GM18867 (cell line): ENCODE measurements around the gene EPDR1.

ENCODE experiments used
- ATAC-seq: cut with Tn5 transposase; IDR thresholded peaks from one replicate; pipeline ENCODE4 v1.9.1; 2021; ENCODE audit warnings: mild to moderate bottlenecking, moderate library complexity; ENCODE audit not compliant: unreplicated experiment

The EPDR1 gene

DNA sequence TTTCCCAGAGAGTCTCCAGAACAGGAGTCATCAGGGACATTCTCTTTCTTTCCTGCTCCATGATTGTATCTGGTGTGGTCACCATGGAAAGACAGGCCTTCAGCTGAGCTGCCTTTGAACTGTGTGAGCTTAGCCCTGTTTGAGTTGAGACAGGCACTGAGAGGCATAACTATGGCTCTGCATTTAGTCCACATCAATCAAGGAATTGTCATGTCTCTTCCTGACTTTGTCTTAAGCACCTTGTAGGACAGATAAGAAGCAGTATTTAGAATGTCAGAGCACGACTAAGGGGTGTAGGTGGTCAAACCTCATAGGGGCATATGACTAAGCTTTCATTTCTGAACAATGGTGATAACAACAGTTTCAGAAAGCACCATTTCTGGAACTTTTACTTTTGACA lies 53.5 kb downstream of the EPDR1 start:
- ATAC-seq, result peak; percentile 51

GRCh38 chr7:37974711-37975110 lies 54.3 kb downstream of the EPDR1 start:
- no peak for ATAC-seq

GRCh38 chr7:37977243-37977642 lies 56.8 kb downstream of the EPDR1 start:
- no peak for ATAC-seq

DNA sequence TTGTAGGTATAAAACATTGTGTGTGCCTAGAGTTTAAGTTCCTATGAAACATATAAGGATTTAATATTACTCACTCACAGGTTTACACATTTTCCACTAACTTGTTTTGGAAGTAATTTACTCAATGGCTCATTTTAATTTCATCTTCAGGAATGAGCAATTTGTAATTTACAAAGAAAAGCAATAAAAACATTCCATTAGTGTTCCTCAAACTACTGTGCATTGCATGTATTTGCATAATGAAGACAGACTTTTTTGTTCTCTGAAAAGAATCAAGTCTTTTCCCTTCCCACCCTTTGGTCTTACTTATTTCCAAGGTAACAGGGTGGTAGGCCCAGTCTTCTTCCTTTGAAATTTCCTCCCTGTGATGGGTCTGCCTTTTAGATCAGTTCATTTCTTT lies 61.2 kb downstream of the EPDR1 start:
- no peak for ATAC-seq

DNA sequence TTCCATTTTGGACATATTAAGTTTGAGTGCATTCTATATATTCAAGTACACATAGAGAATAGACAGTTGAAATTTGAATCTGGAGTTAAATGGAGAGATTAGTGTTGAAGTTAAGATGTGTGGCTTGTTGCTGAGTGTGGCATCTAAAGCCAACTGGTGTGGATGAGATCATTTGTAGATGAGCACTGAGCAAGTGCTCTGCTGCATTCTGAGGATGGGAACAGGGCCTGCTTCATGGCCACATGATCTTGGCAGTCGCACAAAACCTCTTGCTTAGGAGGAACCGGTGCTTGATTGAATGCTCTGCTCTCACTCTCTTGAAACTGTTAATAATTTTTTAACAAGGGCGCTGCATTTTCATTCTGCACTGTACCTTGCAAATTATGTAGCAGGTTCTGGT lies 62.0 kb downstream of the EPDR1 start:
- no peak for ATAC-seq

DNA sequence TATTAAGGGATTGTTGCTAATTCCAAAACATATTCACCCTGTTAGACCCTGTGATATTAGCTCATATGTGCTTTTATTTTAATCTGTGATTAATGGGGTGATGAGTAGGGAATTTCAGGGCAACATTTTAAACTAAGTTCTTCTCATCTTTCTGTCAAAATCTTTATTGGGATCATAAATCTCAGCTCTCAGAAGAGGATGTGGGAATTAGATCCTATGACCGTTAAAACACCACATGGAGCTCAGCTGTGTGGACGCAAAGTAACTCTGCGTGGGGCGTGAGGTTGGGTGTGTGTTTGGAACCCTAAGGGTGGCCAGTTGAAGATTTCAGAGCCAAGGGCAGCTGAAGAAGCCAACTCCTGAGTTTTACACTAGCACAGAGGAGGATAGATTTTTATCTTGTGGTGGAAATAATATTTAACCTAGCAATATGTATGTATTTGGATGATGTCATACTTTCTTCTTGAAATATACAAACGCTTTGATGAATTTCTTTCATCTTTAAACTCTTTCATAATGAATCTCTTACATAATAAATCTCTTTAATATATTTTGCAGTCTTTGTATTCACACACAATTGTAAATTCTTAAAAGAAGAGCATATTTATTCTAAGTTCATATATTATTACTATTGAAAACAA lies 64.4 kb downstream of the EPDR1 start:
- no peak for ATAC-seq

DNA sequence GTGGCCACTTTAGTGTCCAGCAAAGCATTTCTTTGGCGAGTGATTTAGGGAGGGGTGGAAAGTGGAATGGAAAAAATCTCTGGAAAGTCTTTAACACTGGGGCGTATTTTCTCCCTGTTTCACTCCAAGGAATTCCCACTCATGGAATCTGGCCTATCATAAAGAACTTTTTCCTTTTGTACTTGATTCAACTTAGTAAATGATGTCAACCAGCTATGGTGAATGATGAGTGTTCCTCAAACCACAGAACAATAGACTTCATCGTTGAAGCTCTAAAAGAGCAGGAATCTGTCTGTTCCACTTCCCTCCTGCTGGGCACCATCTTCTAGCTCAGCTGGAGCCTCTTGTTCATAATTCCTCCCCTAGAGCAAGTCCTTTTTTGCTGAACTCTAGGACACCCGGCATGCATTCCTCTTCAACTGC lies 66.5 kb downstream of the EPDR1 start:
- ATAC-seq, result no peak

GRCh38 chr7:37987732-37988131 lies 67.3 kb downstream of the EPDR1 start:
- ATAC-seq, result no peak

DNA sequence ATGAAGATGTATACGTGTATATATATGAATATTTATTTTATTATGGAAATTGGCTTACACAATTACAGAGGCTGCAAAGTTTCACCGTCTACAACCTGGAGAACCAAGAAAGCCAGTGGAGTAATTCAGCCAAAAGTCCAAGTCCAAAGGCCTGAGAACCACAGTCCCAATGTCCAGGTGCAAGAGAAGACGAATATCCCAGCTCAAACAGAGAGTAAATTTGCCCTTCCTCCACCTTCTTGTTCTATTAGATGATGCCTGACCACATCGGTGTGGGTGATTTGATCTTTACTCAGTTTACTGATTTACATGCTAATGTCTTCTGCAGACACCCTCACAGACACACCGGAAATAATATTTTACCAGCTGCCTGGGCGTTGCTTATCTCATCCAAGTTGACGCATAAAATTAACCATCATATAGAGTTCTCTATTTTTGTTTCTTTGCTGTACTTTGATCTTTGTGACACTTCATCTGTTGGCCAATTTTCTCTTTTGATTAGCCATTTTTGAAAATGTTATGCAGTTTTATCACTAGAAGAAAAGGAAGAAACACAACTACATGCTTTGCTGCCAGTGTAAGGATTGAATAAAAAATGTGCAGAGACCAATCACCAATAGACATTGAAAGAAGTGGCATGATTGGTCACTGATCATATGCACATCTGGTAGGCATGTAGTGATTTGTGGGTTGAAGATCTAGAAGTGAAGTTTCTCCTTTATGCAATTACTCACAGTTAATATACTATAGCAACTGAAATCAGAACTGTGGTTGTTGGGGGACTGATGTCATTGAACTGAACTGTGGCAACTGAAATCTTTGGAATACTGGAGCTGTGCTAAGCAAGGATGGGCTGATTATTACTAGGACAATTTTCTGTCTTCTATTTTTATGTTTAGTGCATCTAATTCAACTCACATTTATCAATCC lies 68.5 kb downstream of the EPDR1 start:
- no peak for ATAC-seq

DNA sequence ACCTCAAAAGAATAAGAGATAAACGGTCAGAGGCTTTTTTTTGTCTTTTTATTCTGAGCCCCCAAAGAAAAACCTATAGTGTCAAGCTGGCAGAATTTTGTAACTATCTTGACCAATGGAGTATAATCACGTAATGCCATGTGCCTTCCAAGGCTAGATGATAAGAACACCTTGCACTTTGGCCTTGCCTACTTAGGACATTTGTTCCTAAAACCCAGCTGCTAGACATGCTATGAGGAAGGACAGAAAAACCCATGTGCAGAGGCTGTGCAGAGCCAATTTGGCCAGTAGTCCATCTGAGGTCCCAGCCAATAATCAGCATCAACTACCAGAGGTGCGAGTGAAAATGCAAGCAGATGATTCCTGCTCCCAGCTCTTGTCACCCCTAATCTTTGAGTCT lies 69.9 kb downstream of the EPDR1 start:
- ATAC-seq, result no peak

- ATAC-seq, result peak; percentile 53
Measured at GRCh38 chr7:37993060-37993501, 72.6 kb downstream of the EPDR1 start.

GRCh38 chr7:37999673-38000072 lies 79.2 kb downstream of the EPDR1 start:
- no peak for ATAC-seq

DNA sequence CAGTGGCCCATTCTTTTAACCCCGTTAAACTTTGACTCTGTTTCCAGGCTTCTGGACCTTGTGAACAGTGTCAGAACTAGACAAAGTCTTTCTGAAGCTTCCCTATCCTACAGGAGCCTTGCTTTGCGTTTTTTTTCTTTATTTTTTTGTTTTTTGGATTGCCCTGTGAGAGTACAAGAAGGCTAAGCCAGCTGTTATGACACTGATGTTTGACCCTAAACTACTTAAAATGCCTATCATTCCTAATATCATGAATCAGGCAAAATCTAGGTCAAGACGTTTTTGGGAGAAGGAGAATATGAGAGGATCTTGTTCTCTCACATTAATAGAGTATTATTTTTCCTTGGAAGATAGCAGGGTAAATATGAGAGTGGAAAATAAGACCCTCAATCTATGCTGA lies 79.8 kb downstream of the EPDR1 start:
- no peak for ATAC-seq
